DMS 273 (cell line): ENCODE measurements around the gene TCF7L2.
A peak's percentile ranks its signal among the peaks of the same experiment; 100 is the strongest.
"Not testable (repeated sequence)": the region's sequence is repeated elsewhere in the genome, so short reads cannot be mapped to it uniquely, and the experiment has no call there.

Source experiments
- DNase-seq: peaks from one replicate; lab custom pipeline; 2025; ENCODE audit not compliant: unreplicated experiment; lab: John Stamatoyannopoulos, UW

TCF7L2 gene

GRCh38 chr10:113061557-113061956, 111.5 kb downstream of the TCF7L2 start:
- DNase-seq: no peak

DNA sequence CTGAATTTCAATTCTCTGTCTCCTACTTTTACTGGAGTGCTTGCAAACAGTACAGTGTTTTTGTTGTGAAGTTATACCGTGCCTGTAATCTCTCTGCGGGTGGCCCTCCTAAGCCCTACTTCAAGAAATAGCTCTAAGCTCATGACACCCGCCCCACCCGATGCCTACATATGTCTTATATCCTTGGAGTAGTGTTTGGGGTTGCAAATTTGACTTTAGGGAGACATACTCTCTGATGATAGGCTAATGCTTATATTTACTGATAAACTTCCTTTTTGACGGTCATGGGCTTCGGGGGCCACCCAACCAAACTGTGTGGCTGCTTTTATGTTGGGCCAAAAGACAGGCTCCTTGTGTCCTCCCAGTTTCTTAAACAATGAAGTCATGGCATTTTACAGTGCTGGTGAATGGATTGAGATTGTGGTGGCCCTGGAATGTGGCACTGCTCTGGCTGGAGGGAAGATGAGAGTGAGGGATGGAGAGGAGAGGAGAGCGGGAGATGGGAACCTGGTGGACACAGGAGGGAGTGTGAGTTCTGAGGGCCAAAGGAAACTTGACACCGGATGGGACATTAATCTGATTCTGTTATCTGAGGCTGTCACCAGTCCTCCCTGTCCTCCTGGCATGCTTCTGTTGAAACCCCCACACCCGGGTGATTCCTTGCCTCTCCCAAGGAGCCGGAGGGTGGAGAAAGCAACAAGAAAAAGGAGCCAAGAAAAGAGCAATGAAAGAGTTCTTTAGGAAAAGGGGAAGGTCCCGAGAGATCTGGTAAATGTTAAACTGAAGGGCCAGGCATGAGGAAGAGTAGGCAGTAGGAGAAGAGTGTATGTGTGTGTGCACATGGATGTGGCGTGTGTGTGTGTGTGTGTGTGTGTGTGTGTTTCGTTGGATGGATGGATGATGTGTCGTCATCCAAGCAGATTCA, 113.3 kb downstream of the TCF7L2 start:
- DNase-seq: no peak

DNA sequence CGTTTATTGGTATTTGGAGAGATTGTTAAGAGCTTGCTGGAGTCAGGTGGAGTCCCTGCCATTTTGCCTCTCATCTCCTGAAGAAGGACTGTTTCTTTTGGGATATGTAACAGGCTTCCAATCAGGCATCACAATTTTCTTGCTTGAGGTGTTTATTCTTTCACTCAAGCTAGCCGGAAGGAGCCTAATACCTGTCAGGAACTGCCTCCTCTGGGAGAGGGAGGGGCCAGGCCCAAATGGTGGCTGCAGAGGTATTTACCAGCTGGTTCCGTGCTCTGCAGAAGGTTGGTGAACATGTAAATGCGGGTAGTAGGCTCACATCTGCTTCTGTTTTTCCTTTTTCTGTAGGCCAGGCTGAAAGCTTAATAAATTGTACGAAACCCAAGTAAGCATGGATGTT, 114.0 kb downstream of the TCF7L2 start:
- DNase-seq: peak; percentile 40

GRCh38 chr10:113066120-113066519, 116.1 kb downstream of the TCF7L2 start:
- not testable (repeated sequence) for DNase-seq

- no peak for DNase-seq
Observed at GRCh38 chr10:113066561-113067312, 116.7 kb downstream of the TCF7L2 start.

DNA sequence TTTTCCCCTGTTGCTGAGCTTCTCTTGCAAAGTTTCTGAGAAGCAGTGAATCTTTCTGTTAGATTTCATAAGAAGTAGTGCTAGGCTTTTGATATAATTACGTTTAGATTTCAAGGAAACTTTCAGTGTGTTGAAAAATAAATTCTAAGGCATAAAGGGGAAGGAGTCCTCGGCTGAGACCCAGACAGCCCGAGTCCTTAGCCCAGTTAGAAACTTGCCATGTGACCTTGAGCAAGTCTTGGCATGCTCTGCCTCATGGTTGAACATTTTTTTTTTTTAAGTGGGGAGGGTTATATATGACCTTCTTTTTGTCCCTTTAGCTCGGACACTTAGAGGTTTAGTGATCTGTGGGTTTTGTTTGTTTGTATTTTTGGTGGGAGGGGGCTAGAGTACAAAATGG, 117.5 kb downstream of the TCF7L2 start:
- DNase-seq: peak; percentile 7

GRCh38 chr10:113068178-113068890, 118.3 kb downstream of the TCF7L2 start:
- no peak for DNase-seq

DNA sequence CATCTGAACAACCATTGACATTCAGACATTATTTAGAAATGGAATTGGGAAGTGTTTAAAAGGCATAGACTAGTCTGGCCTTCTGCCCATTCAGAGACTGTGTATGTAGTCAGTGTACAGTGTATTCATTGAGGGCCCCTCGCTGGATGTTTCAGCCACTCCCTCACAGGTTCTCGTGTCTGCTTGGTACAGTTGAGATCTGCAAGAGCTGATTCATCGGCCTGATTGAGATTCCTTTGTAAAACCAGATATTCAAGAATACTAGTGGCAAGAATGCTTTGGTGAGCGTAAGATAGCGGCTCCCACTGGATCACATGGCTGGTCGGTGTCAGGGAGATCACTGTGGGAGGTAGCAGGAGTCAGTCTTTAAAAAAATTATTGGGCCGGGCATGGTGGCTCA, 119.5 kb downstream of the TCF7L2 start:
- no peak for DNase-seq

GRCh38 chr10:113071446-113071845, 121.4 kb downstream of the TCF7L2 start:
- peak; percentile 62 for DNase-seq

DNA sequence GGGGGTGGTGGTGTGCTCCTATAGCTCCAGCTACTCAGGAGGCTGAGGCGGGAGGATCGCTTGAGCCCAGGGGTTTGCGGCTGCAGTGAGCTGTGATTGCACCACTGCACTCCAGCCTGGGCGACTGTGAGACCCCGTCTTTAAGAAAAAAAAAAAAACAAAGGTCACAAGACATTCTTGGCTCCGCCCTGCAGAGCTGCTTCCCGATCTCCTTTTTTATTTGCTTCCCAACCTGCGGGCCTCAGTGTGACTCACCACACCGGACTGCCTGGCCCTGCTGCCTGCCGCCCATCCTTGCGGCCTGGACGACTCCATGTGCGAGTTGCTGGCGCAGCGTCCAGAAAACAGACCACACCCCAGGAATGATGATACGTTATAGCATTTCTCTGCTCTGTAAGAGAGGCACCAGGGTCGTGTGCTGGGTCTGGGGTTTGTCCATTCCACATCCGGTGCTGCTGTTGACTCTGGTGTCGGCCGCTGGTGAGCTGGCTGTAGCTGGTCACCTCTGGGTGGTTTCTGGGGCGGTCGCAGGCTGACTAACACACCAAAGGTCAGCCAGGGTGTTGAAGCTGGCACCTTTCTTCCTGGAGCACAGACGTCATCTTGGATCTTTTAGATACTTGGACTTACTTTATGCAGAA, 123.6 kb downstream of the TCF7L2 start:
- DNase-seq: peak; percentile 6

- DNase-seq: no peak
Observed at GRCh38 chr10:113076949-113077348, 126.9 kb downstream of the TCF7L2 start.

DNA sequence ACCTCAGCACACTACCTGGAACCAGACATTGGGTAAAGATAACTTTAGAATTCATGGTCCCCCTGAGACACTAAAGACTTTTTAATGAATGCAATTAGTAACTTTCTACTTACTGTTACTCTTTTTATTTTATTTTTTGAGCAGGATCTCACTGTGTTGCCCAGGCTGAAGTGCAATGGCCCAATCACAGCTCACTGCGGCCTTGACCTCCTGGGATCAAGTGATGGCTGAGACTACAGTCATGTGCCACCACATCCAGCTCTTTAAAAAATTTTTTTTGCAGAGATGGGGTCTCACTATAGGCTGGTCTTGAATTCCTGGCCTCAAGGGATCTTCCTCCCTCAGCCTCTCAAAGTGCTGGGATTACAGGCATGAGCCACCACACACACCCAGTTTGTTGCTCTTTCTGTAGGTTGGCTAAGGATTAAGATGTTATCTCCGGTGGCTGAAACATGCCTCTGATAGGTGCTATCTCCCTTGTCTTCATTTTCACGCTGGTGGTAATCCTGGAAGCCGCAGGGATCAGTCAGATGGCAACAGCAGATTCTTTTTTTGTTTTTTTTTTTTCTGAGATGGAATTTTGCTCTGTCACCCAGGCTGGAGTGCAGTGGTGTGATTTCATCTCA, 128.3 kb downstream of the TCF7L2 start:
- no peak for DNase-seq

GRCh38 chr10:113080061-113080924, 130.2 kb downstream of the TCF7L2 start:
- DNase-seq: no peak

- DNase-seq: no peak
Observed at GRCh38 chr10:113080925-113081229, 130.8 kb downstream of the TCF7L2 start.

DNA sequence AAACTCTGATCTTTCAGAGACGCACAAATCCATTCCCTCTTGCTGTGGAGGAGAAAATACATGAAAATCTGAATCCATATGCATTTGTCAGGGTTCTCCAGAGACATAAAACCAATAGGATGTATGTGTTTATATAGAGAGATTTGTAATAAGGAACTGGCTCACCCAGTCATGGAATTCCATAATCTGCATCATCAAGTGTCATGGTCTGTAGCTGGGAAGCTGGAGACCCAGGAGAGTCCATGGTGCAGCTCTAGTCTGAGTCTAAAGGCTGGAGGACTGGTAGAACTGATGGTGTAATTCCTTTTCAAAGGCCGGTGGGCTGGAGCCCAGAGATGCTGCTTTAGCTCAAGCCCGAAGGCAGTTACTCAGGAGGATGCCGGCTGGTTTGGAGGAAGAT, 134.0 kb downstream of the TCF7L2 start:
- no peak for DNase-seq

DNA sequence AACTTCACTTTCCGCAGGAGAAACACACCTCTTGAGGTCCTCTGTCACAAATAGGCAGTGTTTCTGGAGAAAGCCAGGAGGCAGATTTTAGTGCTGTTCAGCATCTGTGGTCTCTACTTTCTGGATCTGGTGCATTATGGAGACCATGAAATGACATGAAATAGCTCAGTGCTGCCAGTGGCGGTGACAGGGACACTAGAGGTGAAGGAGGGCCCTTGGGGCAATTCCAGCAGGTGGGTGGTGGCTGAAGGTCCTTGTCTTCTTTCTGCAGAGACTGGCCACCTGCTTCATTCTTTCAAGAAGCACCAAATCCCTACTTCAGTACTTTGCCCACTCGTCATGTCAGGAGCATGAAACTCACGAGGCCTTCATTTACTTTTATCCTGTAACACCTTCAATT, 135.7 kb downstream of the TCF7L2 start:
- no peak for DNase-seq

DNA sequence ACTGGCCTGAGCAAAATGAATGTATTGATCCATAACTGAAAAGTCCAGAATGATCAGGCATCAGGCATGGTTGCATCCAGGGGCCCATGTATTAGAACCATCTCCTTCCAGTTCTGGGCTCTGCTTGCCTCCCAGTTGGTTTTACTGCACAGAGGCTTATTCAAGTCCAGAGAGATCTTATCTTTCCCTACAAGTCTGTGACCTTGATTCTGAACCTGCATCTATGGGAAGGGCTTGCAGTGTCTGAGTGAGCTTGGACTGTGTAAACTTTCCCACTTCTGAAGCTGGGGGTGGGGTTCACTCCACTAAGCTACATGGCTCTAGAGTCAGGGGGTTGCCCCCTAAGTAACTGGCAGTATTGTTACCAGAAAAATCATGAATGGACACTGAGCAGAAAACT, 136.2 kb downstream of the TCF7L2 start:
- DNase-seq: no peak

DNA sequence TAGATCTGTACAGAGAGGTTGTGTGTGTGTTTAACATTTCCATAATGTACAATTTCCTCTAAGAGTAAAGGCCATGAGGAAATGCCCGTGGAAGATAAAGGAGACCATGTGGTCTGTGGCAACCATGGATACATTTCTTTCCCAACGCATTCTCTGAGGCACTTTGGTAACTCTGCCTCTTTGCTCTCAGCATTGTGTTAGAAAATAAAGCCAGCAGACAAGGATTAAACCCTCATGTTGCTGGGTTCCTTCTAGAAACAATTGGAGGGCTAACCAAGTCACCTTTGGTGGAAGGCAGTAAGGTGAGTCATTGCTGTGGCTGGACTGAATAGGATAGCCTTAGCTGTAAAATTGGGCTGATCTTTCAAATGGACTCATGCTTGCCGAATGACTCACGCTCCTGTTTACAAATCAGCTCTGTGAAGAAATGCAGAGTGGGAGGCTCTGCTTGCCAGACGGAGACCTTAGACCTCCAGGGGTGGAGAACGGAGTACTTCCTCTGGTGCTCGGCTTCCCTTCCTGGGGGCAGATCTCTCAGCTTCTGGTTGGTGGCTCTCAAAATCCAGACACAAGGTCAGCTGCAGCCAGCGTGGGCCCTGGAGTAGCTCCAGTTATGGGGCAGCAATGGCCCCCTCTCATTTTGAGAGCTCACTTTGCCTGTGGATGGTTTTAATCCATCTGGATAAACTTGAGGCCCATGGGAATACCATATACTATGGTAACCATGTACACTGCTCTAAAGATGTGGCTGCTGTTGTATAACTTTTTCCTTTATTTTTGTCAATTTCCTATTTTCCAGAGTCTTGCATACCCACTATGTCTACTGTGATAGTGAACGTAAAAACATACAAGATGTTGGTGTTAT, 137.3 kb downstream of the TCF7L2 start:
- no peak for DNase-seq

DNA sequence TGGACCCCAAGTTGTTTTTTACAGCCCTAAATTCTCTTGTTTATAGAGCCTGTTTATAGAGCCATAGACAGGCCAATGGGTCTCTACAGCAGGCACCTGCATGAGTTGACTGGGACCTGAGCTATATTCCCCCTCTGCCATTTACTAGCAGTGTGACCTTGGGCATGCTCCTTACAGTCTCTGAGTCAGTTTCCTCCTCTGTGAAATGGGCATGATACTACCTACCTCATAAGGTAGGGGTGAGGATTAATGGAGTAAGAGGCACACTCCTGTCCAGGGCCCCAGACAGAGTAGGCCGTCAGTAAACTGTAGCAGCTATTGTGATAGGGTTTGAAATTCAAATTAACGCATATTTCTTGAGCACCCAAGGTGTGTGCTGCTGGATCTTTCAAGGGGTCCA, 138.1 kb downstream of the TCF7L2 start:
- DNase-seq: no peak
